A549 treated with RU486 at 1 μM for 4 hours (cell line): ENCODE measurements around the gene KLRK1. TPM values are rescaled to one million over a fixed set of nuclear protein-coding genes. Genes with fewer than 3 reads are reported as not detected.

Experiments
- total RNA-seq: library from RNA; stranded (reverse); fragments of 200-300 nt; extraction: Qiagen RNA extraction; gene quantifications from 5 replicates; pipeline ENCODE4 v1.2.3, GENCODE V29; 2022; ENCODE audit warnings: low read depth

The KLRK1 gene
- 0.09 to 0.12 TPM in 2 of 5 replicates, not detected in the others for total RNA-seq

GRCh38 chr12:10389904-10390303, at the start of gene KLRK1:
Gene KLRK1, minus strand, starts transcription at chr12:10390041. Its CDS starts 1,231 bp downstream, at chr12:10388810.

DNA sequence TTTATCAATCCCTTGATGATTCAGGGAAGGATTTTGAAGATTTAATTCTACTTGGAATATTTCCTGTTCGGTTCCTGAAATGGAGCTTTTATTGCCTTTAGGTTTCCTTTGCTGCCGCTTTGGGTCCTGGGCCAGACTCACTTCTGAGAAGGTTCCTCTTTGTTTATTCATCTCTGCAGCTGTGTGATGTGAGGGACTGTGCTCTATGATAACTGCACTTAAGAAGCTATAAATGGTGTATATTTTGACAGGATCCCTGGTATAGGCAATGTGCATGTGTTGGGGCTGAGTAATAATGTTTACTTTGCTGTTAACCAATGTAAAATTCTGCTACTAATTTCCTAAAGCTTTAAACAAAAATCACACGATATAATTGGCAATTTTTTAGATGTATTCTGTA, 46.0 kb upstream of the KLRK1 start, which contains the start of gene KLRC2:
KLRC2 (minus strand) TSS at position 195 of the 400 bp plus-strand sequence; CDS start at position 171, 24 bp downstream.

DNA sequence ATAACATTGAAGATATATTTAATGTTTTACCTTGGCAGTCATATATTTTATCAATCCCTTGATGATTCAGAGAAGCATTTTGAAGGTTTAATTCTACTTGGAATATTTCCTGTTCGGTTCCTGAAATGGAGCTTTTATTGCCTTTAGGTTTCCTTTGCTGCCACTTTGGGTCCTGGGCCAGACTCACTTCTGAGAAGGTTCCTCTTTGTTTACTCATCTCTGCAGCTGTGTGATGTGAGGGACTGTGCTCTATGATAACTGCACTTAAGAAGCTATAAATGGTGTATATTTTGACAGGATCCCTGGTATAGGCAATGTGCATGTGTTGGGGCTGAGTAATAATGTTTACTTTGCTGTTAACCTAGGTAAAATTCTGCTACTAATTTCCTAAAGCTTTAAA, 30.5 kb upstream of the KLRK1 start, which contains the start of gene KLRC3:
KLRC3 (minus strand) TSS at position 262 of the 400 bp plus-strand sequence; CDS start at position 217, 45 bp downstream.

GRCh38 chr12:10409392-10409791, 19.6 kb upstream of the KLRK1 start, which contains the start of gene KLRC4:
Gene KLRC4, minus strand, starts transcription at chr12:10409757. Its CDS starts 182 bp downstream, at chr12:10409575.

Other genes with a start within 250 kb of the KLRK1 start
- gene OLR1, start 217.9 kb downstream of the KLRK1 start, total RNA-seq: 1.0 to 2.1 TPM (median 1.2 TPM) in 5 replicates
- 0.05 to 0.18 TPM (median 0.13 TPM) in 4 of 5 replicates, not detected in the other for gene TMEM52B, start 211.0 kb downstream of the KLRK1 start, total RNA-seq
- 31.2 to 48.6 TPM (median 43.5 TPM) in 5 replicates for gene GABARAPL1, start 177.2 kb downstream of the KLRK1 start, total RNA-seq
- gene KLRD1, start 82.2 kb downstream of the KLRK1 start, total RNA-seq: not detected in 5 replicates
- gene KLRC4, start 19.7 kb upstream of the KLRK1 start, total RNA-seq: not detected in 5 replicates
- 0.31 to 0.37 TPM (median 0.32 TPM) in 3 of 5 replicates, not detected in the others for gene KLRC3, start 30.6 kb upstream of the KLRK1 start, total RNA-seq
- gene KLRC2, start 46.0 kb upstream of the KLRK1 start, total RNA-seq: 0.87 to 2.1 TPM (median 1.4 TPM) in 5 replicates
- not detected in 5 replicates for gene KLRC1, start 63.3 kb upstream of the KLRK1 start, total RNA-seq
- gene EIF2S3B, start 115.8 kb upstream of the KLRK1 start, total RNA-seq: 0.28 to 0.60 TPM (median 0.46 TPM) in 5 replicates
- 48.7 to 68.4 TPM (median 52.5 TPM) in 5 replicates for gene MAGOHB, start 223.6 kb upstream of the KLRK1 start, total RNA-seq